Thoracic aorta (tissue), 2 donors: ENCODE data around the gene KHDC1. TPM values are rescaled to one million over a fixed set of nuclear protein-coding genes. Genes with fewer than 3 reads are reported as not detected.
"Not testable (repeated sequence)": the region's sequence is repeated elsewhere in the genome, so short reads cannot be mapped to it uniquely, and the experiment has no call there.

Experiments
- ATAC-seq: fragments of 150-250 bp; one replicate; pipeline ENCODE4 v1.8.0; 2017; ENCODE audit warnings: low read depth; ENCODE audit not compliant: insufficient number of reproducible peaks, low FRiP score
- DNase-seq: peaks from one replicate; pipeline ENCODE4 v3.0.0-alpha.2; 2020; ENCODE audit warnings: low spot score
- H3K27ac ChIP-seq, 2 donors: fragments of 200-600 bp; sonication (generic); 1 replicate in 1 of 2; 2 replicates in 1 of 2; pipeline ENCODE4 v1.5.1; 2016; ENCODE audit warnings: mild to moderate bottlenecking in 2 of 2, moderate library complexity in 2 of 2
- H3K27me3 ChIP-seq: fragments of 200-600 bp; sonication (generic); replicated peaks from 2 replicates; pipeline ENCODE4 v1.6.0; 2016; ENCODE audit warnings: mild to moderate bottlenecking; ENCODE audit not compliant: insufficient read depth
- H3K36me3 ChIP-seq: fragments of 200-600 bp; sonication (generic); one replicate; pipeline ENCODE4 v1.5.1; 2016
- H3K4me1 ChIP-seq, 2 donors: fragments of 200-600 bp; sonication (generic); 1 replicate in 1 of 2; 2 replicates in 1 of 2; pipeline versions ENCODE4 v1.5.1 to v1.6.0; 2016; ENCODE audit warnings: low read depth in 2 of 2, mild to moderate bottlenecking in 1 of 2; ENCODE audit not compliant: control insufficient read depth in 1 of 2
- H3K4me3 ChIP-seq: fragments of 200-600 bp; sonication (generic); 2 replicates; pipeline ENCODE4 v1.5.1; 2016; ENCODE audit warnings: mild to moderate bottlenecking
- H3K9me3 ChIP-seq: fragments of 200-600 bp; sonication (generic); 2 replicates; pipeline ENCODE4 v1.5.1; 2016
- CTCF ChIP-seq: fragments of 200-600 bp; sonication (generic); IDR thresholded peaks from one replicate; pipeline ENCODE4 v1.5.1; 2019; ENCODE audit warnings: antibody characterized with exemption
- total RNA-seq, 2 donors: library from RNA; depleted of rRNA; stranded (reverse); fragments of >200 nt; gene quantifications; one replicate each; pipeline versions ENCODE4 v1.1.0 to v1.2.3, GENCODE V29; 2016

Gene KHDC1
- total RNA-seq, 2 donors from 2014 or later = 0.81 to 8.1 TPM

- Histone ChIP-seq H3K9me3 (no peaks in the 10 kb centered on the region), H3K4me1 (peaks cover under 1 to 13% of the 10 kb centered on the region in 2 donors), H3K27ac (no peak overlapping the region), H3K27me3 (no peaks in the 10 kb centered on the region), H3K4me3 (no peak overlapping the region), H3K36me3 (no peaks in the 10 kb centered on the region)
- no peak for DNase-seq
- ATAC-seq = no peak
- TF ChIP-seq CTCF = no peak
These were observed 4.3 kb downstream of the KHDC1 start for GRCh38 chr6:73258721-73259120.

DNA sequence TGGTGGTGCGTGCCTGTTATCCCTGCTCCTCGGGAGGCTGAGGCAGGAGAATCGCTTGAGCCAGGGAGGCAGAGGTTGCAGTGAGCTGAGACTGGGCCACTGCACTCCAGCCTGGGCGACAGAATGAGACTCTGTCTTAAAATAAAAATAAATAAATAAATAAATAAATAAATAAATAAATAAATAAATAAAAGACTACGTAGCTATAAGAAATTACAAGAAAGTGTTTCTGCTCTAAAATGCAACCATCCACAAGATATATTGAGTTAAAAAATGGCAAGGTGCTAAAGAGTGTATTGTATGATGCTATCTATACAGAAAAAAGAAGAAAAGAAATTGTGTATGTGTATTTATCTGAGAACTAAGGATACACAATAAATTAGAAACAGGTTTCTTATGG is 8.7 kb downstream of the KHDC1 start:
- ATAC-seq, H3K27me3 ChIP-seq, H3K4me3 ChIP-seq, H3K9me3 ChIP-seq, H3K36me3 ChIP-seq, H3K4me1 ChIP-seq, H3K27ac ChIP-seq, DNase-seq: not testable (repeated sequence)

DNA sequence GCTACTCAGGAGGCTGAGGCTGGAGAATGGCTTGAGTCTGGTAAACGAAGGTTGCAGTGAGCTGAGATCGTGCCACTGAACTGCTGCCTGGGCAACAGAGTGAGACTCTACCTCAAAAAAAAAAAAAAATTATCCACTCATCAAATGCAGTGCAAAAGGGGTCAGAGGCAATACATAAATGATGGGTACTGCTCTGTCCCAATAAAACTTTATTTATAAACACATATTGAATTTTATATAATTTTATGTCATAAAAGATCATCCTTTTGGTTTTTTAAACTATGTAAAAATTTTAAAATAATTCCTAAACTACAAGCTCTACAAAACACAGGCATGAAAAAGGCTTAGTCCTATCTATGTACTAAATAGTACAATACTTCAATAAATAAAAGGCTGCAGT is 10.3 kb downstream of the KHDC1 start:
- DNase-seq (no peak), ATAC-seq (no peak)
- no peaks in the 10 kb centered on the region for H3K4me1 ChIP-seq
- H3K9me3 ChIP-seq = no peaks in the 10 kb centered on the region
- TF ChIP-seq CTCF = no peak
- H3K27ac ChIP-seq = no peak overlapping the region
- H3K36me3 ChIP-seq = no peaks in the 10 kb centered on the region
- H3K4me3 ChIP-seq = no peak overlapping the region
- H3K27me3 ChIP-seq = no peaks in the 10 kb centered on the region

GRCh38 chr6:73250016-73250415 is 13.0 kb downstream of the KHDC1 start:
- TF ChIP-seq CTCF = no peak
- DNase-seq (no peak), ATAC-seq (no peak)
- H3K27ac ChIP-seq = no peak overlapping the region
- H3K36me3 ChIP-seq = no peaks in the 10 kb centered on the region
- no peak overlapping the region for H3K4me3 ChIP-seq
- H3K9me3 ChIP-seq = no peaks in the 10 kb centered on the region
- H3K27me3 ChIP-seq = no peaks in the 10 kb centered on the region
- no peaks in the 10 kb centered on the region for H3K4me1 ChIP-seq

DNA sequence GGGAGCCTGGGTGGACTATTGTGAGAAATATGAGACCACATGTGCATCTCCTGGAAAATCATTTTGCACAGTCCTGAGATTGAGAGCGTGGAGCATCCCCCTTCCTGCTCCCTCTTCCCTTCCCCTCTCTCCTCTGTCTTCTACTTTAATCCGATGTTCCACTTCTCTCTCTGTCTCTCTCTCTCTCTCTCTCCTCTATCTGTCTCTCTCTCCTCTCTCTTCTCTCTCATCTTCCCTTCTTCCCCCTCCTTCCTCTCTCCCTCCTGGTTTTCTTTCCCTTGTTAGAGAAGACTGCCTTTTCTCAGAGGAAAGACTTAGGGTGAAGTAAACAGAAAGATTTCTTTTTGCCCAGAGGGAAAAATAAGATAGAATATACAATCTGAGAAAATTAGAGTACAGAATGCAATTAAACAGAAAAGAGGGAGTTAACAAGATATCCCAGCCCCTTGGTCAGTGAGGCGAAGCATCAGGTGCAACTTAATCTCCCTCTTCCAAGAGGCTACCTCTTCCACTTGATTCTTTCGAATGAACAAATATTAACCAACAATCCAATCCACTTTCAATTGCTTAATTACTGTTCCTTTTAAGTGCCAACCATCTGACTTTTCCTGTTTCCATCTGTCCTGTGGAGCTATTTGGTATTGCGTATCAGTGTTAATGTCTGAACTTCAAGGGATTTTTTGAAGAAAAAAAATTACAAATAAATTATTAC is 14.6 kb downstream of the KHDC1 start:
- DNase-seq (no peak), ATAC-seq (no peak)
- Histone ChIP-seq H3K27ac (no peak overlapping the region), H3K4me3 (no peak overlapping the region), H3K4me1 (no peaks in the 10 kb centered on the region), H3K9me3 (no peaks in the 10 kb centered on the region), H3K27me3 (no peaks in the 10 kb centered on the region), H3K36me3 (no peaks in the 10 kb centered on the region)
- no peak for TF ChIP-seq CTCF

- no peak for TF ChIP-seq CTCF
- no peak for DNase-seq
- Histone ChIP-seq H3K27me3 (no peaks in the 10 kb centered on the region), H3K4me1 (no peaks in the 10 kb centered on the region), H3K27ac (no peak overlapping the region), H3K36me3 (no peaks in the 10 kb centered on the region), H3K4me3 (no peak overlapping the region), H3K9me3 (no peaks in the 10 kb centered on the region)
- ATAC-seq = no peak
These were observed 21.0 kb downstream of the KHDC1 start for GRCh38 chr6:73242001-73242400.
